Uterus (tissue), 2 donors: ENCODE results near the gene UBE4B.

Experiments used
- POLR2A ChIP-seq, 2 donors: fragments of 450-650 bp; IDR thresholded peaks; one replicate each; pipeline ENCODE4 v1.6.1; 2016; ENCODE audit warnings: antibody characterized with exemption in 2 of 2, mild to moderate bottlenecking in 1 of 2, moderate library complexity in 1 of 2
- TF ChIP-seq, protein P1 (sequence below), 4 experiments: fragments of 200-600 bp in 2 of 4; fragments of 450-650 bp in 2 of 4; sonication (generic) in 2 of 4; IDR thresholded peaks; one replicate each; pipeline ENCODE4 v1.5.1; 2016 to 2019; ENCODE audit warnings: antibody characterized with exemption in 4 of 4, mild to moderate bottlenecking in 2 of 4, moderate library complexity in 1 of 4

GRCh38 chr1:10220200-10220599 is 187.4 kb downstream of the UBE4B start:
- TF ChIP-seq, protein P1, sequence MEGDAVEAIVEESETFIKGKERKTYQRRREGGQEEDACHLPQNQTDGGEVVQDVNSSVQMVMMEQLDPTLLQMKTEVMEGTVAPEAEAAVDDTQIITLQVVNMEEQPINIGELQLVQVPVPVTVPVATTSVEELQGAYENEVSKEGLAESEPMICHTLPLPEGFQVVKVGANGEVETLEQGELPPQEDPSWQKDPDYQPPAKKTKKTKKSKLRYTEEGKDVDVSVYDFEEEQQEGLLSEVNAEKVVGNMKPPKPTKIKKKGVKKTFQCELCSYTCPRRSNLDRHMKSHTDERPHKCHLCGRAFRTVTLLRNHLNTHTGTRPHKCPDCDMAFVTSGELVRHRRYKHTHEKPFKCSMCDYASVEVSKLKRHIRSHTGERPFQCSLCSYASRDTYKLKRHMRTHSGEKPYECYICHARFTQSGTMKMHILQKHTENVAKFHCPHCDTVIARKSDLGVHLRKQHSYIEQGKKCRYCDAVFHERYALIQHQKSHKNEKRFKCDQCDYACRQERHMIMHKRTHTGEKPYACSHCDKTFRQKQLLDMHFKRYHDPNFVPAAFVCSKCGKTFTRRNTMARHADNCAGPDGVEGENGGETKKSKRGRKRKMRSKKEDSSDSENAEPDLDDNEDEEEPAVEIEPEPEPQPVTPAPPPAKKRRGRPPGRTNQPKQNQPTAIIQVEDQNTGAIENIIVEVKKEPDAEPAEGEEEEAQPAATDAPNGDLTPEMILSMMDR (IDR thresholded peaks at IDR 0.05): no peak
- TF ChIP-seq POLR2A (IDR thresholded peaks at IDR 0.05): no peak
